A673 (cell line): Measurements from ENCODE around the gene CEP126. TPM values are rescaled to one million over a fixed set of nuclear protein-coding genes. Genes with fewer than 3 reads are reported as not detected.

ENCODE experiments used
- BruUV-seq: library from RNA; stranded (reverse); fragments of 400-500 nt; replicated peaks from 2 replicates; lab custom pipeline; 2021; lab: Mats Ljungman, UMichigan
- CTCF ChIA-PET: fragments of 300-600 bp; sonication (Branson Sonifier 250); formaldehyde crosslinking; loops from one replicate; lab custom pipeline; 2022; ENCODE audit warnings: antibody characterized with exemption; lab: Charles Lee
- POLR2A ChIA-PET: fragments of 300-600 bp; sonication (Branson Sonifier 250); formaldehyde crosslinking; loops from one replicate; lab custom pipeline; 2022; ENCODE audit warnings: antibody characterized with exemption; ENCODE audit not compliant: low non-redundant PET; lab: Charles Lee
- DNase-seq: peaks from one replicate; pipeline ENCODE4 v3.0.0-alpha.2; 2015; ENCODE audit warnings: low spot score
- H3K27ac ChIP-seq: fragments of 200-600 bp; sonication (generic); 2 replicates; pipeline ENCODE4 v1.5.1; 2016; ENCODE audit warnings: mixed run types, low read depth, mild to moderate bottlenecking, mixed read lengths, antibody characterized with exemption, low read length; ENCODE audit not compliant: poor library complexity, severe bottlenecking
- H3K27me3 ChIP-seq: fragments of 200-600 bp; sonication (generic); replicated peaks from 2 replicates; pipeline ENCODE4 v1.6.1; 2017; ENCODE audit warnings: mixed run types, low read depth, mild to moderate bottlenecking, mixed read lengths, antibody characterized with exemption, low read length; ENCODE audit not compliant: insufficient read depth, poor library complexity
- H3K36me3 ChIP-seq: fragments of 200-600 bp; sonication (generic); 2 replicates; pipeline ENCODE4 v1.6.1; 2016; ENCODE audit warnings: mixed run types, mild to moderate bottlenecking, mixed read lengths, antibody characterized with exemption, low read length; ENCODE audit not compliant: insufficient read depth, poor library complexity, severe bottlenecking
- H3K4me1 ChIP-seq: fragments of 200-600 bp; sonication (generic); 2 replicates; pipeline ENCODE4 v1.6.1; 2017; ENCODE audit warnings: mixed run types, mild to moderate bottlenecking, mixed read lengths, antibody characterized with exemption, low read length; ENCODE audit not compliant: insufficient read depth, poor library complexity, severe bottlenecking
- H3K4me3 ChIP-seq: fragments of 200-600 bp; sonication (generic); 2 replicates; pipeline ENCODE4 v1.5.1; 2016; ENCODE audit warnings: low read depth, mixed run types, mild to moderate bottlenecking, mixed read lengths, low read length; ENCODE audit not compliant: poor library complexity, severe bottlenecking
- H3K9me3 ChIP-seq: fragments of 200-600 bp; sonication (generic); 2 replicates; pipeline ENCODE4 v1.6.1; 2016; ENCODE audit warnings: mixed run types, low read depth, mild to moderate bottlenecking, mixed read lengths, antibody characterized with exemption, low read length; ENCODE audit not compliant: poor library complexity, severe bottlenecking
- EZH2 ChIP-seq: fragments of 200-600 bp; sonication (generic); IDR thresholded peaks from 2 replicates; pipeline ENCODE4 v1.6.1; 2017; ENCODE audit warnings: borderline replicate concordance, low read depth, mild to moderate bottlenecking, mixed read lengths, antibody characterized with exemption, low read length; ENCODE audit not compliant: poor library complexity, severe bottlenecking
- intact Hi-C: fragments of 100-400 bp; cut with micrococcal nuclease; formaldehyde crosslinking; loops from one replicate; pipeline ENCODE4 v1.10.0; 2022; ENCODE audit not compliant: unreplicated experiment
- total RNA-seq: library from RNA; stranded (reverse); gene quantifications from 2 replicates; pipeline ENCODE4 v1.2.3, GENCODE V29; 2021
- TF ChIP-seq, protein P1 (sequence below): fragments of 300-800, 200-600 bp; sonication (generic); conservative IDR thresholded peaks from 2 replicates; pipeline ENCODE4 v1.5.1; 2017; ENCODE audit warnings: low read depth, mild to moderate bottlenecking, antibody characterized with exemption, low read length, moderate library complexity, mixed read lengths

The CEP126 gene
- total RNA-seq, 1 experiment from 2014 or later, result 2.3 TPM

DNA sequence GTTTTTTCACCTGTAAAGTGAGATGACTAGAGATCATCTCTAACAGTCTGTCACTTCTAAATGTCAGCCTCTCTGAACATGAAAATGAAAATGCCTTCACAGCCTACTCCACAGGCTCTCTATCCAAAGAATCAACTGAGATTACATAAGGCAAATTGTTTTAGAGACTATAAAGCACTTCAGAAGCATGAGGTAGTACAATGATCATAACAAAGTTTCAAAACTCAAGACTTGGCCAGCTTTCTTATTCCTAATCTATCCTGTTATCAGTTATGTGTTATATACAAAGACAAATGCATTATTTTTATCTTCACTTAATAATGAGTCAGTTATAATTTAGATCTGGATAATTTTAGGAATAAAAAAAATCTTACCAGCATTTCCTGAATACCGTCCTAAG, 20.3 kb upstream of the CEP126 start:
- Histone ChIP-seq H3K27me3 (no peaks in the 10 kb centered on the region), H3K4me3 (no peak overlapping the region), H3K36me3 (no peaks in the 10 kb centered on the region), H3K4me1 (no peaks in the 10 kb centered on the region), H3K27ac (no peak overlapping the region), H3K9me3 (no peaks in the 10 kb centered on the region)
- ChIA-PET CTCF (no interaction called here), POLR2A (no interaction called here)
- DNase-seq, result no peak
- BruUV-seq, result no TSS peak
- intact Hi-C loops, result no loop called here
- no peak for TF ChIP-seq EZH2
- TF ChIP-seq, protein P1, sequence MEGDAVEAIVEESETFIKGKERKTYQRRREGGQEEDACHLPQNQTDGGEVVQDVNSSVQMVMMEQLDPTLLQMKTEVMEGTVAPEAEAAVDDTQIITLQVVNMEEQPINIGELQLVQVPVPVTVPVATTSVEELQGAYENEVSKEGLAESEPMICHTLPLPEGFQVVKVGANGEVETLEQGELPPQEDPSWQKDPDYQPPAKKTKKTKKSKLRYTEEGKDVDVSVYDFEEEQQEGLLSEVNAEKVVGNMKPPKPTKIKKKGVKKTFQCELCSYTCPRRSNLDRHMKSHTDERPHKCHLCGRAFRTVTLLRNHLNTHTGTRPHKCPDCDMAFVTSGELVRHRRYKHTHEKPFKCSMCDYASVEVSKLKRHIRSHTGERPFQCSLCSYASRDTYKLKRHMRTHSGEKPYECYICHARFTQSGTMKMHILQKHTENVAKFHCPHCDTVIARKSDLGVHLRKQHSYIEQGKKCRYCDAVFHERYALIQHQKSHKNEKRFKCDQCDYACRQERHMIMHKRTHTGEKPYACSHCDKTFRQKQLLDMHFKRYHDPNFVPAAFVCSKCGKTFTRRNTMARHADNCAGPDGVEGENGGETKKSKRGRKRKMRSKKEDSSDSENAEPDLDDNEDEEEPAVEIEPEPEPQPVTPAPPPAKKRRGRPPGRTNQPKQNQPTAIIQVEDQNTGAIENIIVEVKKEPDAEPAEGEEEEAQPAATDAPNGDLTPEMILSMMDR, result no peak

DNA sequence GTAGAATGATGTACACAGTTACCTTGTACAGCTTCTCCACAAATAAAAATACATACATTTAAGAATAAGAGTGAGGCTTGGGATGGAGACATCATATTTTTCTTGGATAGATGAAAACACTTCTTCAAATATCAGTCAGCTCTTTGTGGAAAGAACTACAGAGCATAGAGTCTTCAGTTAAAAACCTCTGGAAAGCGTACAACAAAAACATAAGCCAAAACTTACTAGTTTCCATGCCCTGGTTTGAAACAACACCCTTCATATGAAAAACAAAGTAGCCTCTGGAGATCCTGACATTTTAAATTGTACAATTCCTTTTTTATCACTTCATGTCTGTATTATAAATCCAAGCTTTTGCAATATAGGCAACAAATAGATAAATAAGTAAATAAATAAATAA, 7.0 kb upstream of the CEP126 start:
- H3K27me3 ChIP-seq, result no peaks in the 10 kb centered on the region
- DNase-seq, result no peak
- no peaks in the 10 kb centered on the region for H3K36me3 ChIP-seq
- intact Hi-C loops, result no loop called here
- no peaks in the 10 kb centered on the region for H3K9me3 ChIP-seq
- no peaks in the 10 kb centered on the region for H3K4me1 ChIP-seq
- H3K4me3 ChIP-seq, result no peak overlapping the region
- H3K27ac ChIP-seq, result no peak overlapping the region
- POLR2A ChIA-PET, result no interaction called here
- TF ChIP-seq, protein P1, result no peak
- no peak for TF ChIP-seq EZH2
- CTCF ChIA-PET, result interaction anchor here (0.6 kb wide), 1 partner anchor 92 kb away, joined by 5 read pairs; no protein-coding TSS in a partner anchor
- BruUV-seq, result no TSS peak

DNA sequence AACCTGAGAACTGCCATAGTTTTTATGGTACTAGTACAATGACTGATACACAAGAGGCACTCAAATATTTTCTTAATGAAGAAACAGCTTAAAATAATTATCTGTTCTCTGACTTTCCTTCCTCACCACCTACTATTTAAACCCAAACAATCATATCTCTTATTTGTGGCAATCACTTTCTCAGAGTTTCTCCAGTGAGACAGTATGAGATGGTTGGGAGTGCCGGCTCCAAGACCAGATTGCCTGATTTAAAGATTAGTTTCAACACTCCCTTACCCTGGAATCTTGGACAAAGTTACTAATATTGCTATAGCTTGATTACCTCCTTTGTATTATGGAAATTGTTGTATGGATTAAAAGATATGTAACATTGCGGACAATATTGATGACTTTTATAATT, 5.7 kb upstream of the CEP126 start:
- Histone ChIP-seq H3K27me3 (no peaks in the 10 kb centered on the region), H3K4me1 (peaks cover under 1% of the 10 kb centered on the region), H3K4me3 (no peak overlapping the region), H3K36me3 (no peaks in the 10 kb centered on the region), H3K9me3 (no peaks in the 10 kb centered on the region), H3K27ac (no peak overlapping the region)
- ChIA-PET CTCF (no interaction called here), POLR2A (no interaction called here)
- DNase-seq, result no peak
- BruUV-seq, result no TSS peak
- TF ChIP-seq, protein P1, result no peak
- TF ChIP-seq EZH2, result no peak
- intact Hi-C loops, result no loop called here
